Activated T-cell treated with anti-CD3 and anti-CD28 coated beads, Interleukin-2, amount 50 U/mL, for 72 hours (primary cell): ENCODE measurements around the gene FBXL13. TPM values are rescaled to one million over a fixed set of nuclear protein-coding genes. Genes with fewer than 3 reads are reported as not detected.
"Not testable (repeated sequence)": the region's sequence is repeated elsewhere in the genome, so short reads cannot be mapped to it uniquely, and the experiment has no call there.

Experiments
- ATAC-seq, 2 donors: fragments of 150-1000 bp; cut with Tn5 transposase; replicated peaks in 1 of 2; 2 replicates each; pipeline ENCODE4 v1.10.0; 2021; ENCODE audit warnings: moderate library complexity in 2 of 2, mild to moderate bottlenecking in 1 of 2
- DNase-seq, 2 donors: peaks; one replicate each; pipeline ENCODE4 v3.0.0; 2021 to 2022; ENCODE audit warnings: mixed read lengths in 1 of 2
- H3K27ac Mint-ChIP-seq: one replicate; pipeline ENCODE4 v1.8.0; 2022; ENCODE audit warnings: mild to moderate bottlenecking, moderate library complexity, mixed read lengths
- H3K27me3 Mint-ChIP-seq: one replicate; pipeline ENCODE4 v1.8.0; 2022; ENCODE audit warnings: low read depth, mixed read lengths
- H3K36me3 Mint-ChIP-seq, 2 donors: one replicate each; pipeline ENCODE4 v1.8.0; 2022; ENCODE audit warnings: mixed read lengths in 2 of 2, mild to moderate bottlenecking in 1 of 2; ENCODE audit not compliant: insufficient read depth in 2 of 2
- H3K4me1 Mint-ChIP-seq: one replicate; pipeline ENCODE4 v1.8.0; 2022; ENCODE audit warnings: low read depth, mixed read lengths
- H3K4me3 Mint-ChIP-seq, 2 donors: one replicate each; pipeline ENCODE4 v1.8.0; 2022; ENCODE audit warnings: mild to moderate bottlenecking in 2 of 2, mixed read lengths in 2 of 2, moderate library complexity in 2 of 2
- H3K9me3 Mint-ChIP-seq, 2 donors: one replicate each; pipeline ENCODE4 v1.8.0; 2022; ENCODE audit warnings: mixed read lengths in 2 of 2
- total RNA-seq, 2 donors: library from RNA; stranded (reverse); gene quantifications; one replicate each; pipeline ENCODE4 v1.2.3, GENCODE V29; 2022

FBXL13 gene
- total RNA-seq, 2 donors from 2014 or later = 1.0 to 1.1 TPM

DNA sequence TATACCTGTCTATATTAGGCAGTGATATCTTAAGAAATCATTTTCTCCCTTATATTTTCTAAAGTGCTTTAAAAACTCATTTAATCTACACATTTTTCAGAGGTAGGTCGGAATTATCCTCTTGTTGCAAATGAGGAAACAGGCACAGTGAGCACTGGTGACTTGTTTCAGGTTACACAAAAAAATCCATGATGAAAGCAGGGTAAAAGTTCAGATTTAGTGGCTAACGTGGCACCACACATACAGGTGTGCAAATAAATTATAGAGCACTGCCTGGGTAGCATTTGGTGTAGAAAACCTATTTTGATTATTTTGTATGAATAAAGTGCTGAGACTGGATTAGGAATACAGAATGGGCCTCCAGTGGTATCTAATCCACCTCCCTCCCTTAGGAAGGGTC, 26.9 kb upstream of the FBXL13 start:
- Mint-ChIP-seq H3K4me3 (no peak overlapping the region), H3K27ac (no peak overlapping the region)

DNA sequence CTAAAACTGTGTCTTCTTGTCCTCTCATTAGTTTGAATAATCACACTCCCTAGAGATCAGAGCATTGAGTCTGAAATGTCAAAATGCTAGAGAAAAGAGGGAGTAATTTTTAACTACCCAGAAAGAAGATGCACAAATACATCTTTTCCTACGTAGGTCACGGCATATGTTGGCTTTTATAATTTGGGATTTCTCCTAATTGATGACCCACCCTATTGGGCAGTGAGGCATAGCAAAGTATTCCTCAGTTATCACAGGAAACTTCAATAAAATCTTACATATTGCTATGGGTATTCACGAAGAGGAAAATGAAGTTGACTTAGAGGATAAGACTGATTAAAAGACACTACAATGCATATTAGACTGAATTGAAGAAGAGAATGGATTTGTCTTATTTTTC, 25.8 kb upstream of the FBXL13 start:
- H3K36me3 Mint-ChIP-seq = peaks cover 0 to 9% of the 10 kb centered on the region in 2 donors
- ATAC-seq (no peak), DNase-seq (no peak)
- H3K4me1 Mint-ChIP-seq = no peaks in the 10 kb centered on the region
- H3K27ac Mint-ChIP-seq = peak overlapping the region; percentile 24
- no peaks in the 10 kb centered on the region for H3K9me3 Mint-ChIP-seq
- H3K27me3 Mint-ChIP-seq = no peaks in the 10 kb centered on the region
- H3K4me3 Mint-ChIP-seq = no peak overlapping the region

More for the DNA sequence above, 26.9 kb upstream of the FBXL13 start:
- no peak for DNase-seq
- no peaks in the 10 kb centered on the region for H3K9me3 Mint-ChIP-seq
- no peaks in the 10 kb centered on the region for H3K4me1 Mint-ChIP-seq
- peaks cover 0 to 8% of the 10 kb centered on the region in 2 donors for H3K36me3 Mint-ChIP-seq
- no peaks in the 10 kb centered on the region for H3K27me3 Mint-ChIP-seq
- ATAC-seq = no peak

DNA sequence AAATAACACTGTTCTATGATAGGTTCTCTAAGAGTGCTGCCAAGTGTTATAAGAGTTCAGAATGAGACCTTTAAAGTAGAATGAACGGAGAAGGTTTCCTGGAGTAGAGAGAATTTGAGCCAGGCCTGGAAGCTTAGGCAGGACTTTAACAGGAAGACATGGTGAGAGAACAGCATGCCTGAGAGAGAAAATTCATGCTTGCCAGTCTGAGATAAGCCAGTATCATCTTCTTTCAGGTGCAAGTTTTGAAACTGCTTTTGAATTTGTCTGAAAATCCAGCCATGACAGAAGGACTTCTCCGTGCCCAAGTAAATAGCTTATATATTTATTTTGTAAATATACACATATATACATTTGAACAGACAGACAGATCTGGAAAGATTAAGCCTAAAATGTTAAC, 22.4 kb upstream of the FBXL13 start:
- no peak for ATAC-seq
- no peak overlapping the region for H3K27ac Mint-ChIP-seq
- H3K9me3 Mint-ChIP-seq = no peaks in the 10 kb centered on the region
- no peak for DNase-seq
- H3K27me3 Mint-ChIP-seq = no peaks in the 10 kb centered on the region
- H3K4me3 Mint-ChIP-seq = no peak overlapping the region
- no peaks in the 10 kb centered on the region for H3K4me1 Mint-ChIP-seq
- peaks cover 0 to 9% of the 10 kb centered on the region in 2 donors for H3K36me3 Mint-ChIP-seq

DNA sequence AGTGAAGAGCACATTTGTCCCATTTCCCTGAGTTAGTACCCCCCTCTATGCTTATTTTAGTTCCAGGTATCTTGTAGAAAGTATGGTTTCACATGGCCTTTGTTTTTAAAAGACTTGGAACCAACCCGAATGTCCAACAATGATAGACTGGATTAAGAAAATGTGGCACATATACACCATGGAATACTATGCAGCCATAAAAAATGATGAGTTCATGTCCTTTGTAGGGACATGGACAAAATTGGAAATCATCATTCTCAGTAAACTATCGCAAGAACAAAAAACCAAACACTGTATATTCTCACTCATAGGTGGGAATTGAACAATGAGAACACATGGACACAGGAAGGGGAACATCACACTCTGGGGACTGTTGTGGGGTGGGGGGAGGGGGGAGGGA, 21.0 kb upstream of the FBXL13 start:
- H3K27me3 Mint-ChIP-seq, H3K4me1 Mint-ChIP-seq, H3K4me3 Mint-ChIP-seq, H3K27ac Mint-ChIP-seq, DNase-seq, H3K9me3 Mint-ChIP-seq, ATAC-seq: not testable (repeated sequence)
- peaks cover 0 to 10% of the 10 kb centered on the region in 2 donors for H3K36me3 Mint-ChIP-seq

DNA sequence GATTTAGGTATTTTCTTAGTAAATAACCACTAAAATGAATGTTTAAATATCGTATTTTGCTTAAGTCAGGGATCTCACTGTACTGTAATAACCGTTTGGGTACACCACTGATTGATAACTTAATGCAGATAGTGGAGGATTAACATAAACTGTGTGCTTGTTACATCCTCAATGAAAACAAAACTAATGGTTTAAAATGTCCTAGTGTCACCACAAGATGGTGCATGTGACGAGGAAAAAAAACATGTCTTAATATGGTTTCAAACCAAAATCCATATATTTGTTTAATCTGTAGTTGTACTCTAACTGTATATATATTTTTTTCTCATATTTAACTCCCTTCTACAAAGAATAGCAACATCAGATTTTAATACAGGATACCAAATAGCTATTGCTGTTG, 19.5 kb upstream of the FBXL13 start:
- peak overlapping the region; percentile 46 for H3K27ac Mint-ChIP-seq
- no peak overlapping the region for H3K4me3 Mint-ChIP-seq
- H3K27me3 Mint-ChIP-seq = no peaks in the 10 kb centered on the region
- DNase-seq (no peak), ATAC-seq (no peak)
- H3K9me3 Mint-ChIP-seq = no peaks in the 10 kb centered on the region
- peaks cover 0 to 9% of the 10 kb centered on the region in 2 donors for H3K36me3 Mint-ChIP-seq
- no peaks in the 10 kb centered on the region for H3K4me1 Mint-ChIP-seq

DNA sequence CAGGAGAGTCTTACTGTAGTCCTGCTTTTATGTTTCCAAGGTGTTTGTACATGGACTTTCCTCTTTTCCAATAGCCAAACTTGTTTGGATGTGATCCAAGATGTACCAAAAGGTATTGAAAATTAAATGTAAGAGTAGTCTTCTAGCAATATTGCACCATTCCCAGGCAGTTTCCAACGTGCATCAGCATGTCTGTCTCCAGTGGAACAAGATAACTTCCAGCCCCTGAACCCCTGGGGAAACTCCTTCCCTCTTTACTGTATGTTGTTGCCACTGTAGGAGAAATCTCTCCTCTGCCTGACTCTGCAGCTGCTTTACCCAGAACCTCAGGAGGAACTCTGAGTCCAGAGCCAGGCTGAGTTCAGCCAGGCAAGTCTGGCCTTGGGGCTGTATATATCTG, 18.8 kb upstream of the FBXL13 start:
- no peak overlapping the region for H3K27ac Mint-ChIP-seq

DNA sequence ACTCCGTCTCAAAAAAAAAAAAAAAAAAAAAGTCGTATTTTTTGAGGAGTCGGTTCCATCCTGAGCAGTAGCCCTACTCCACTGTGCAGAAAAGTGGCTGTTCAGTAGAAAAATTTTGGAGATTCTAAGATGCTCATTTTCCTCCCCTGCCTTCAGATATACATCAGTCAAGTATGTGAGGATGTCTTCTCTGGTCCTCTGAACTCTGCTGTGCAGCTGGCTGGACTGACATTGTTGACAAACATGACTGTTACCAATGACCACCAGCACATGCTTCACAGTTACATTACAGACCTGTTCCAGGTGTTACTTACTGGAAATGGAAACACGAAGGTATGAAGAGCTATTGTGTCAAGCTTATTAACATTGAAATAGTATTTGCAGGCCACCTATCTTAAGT, 17.7 kb upstream of the FBXL13 start:
- not testable (repeated sequence) for H3K27ac Mint-ChIP-seq, H3K4me1 Mint-ChIP-seq, DNase-seq, H3K27me3 Mint-ChIP-seq, ATAC-seq, H3K4me3 Mint-ChIP-seq, H3K9me3 Mint-ChIP-seq
- peaks cover 0 to 14% of the 10 kb centered on the region in 2 donors for H3K36me3 Mint-ChIP-seq

More for the DNA sequence above, 18.8 kb upstream of the FBXL13 start:
- Mint-ChIP-seq H3K4me1 (no peaks in the 10 kb centered on the region), H3K36me3 (peaks cover 0 to 12% of the 10 kb centered on the region in 2 donors), H3K27me3 (no peaks in the 10 kb centered on the region), H3K4me3 (no peak overlapping the region), H3K9me3 (no peaks in the 10 kb centered on the region)
- no peak for ATAC-seq
- no peak for DNase-seq

DNA sequence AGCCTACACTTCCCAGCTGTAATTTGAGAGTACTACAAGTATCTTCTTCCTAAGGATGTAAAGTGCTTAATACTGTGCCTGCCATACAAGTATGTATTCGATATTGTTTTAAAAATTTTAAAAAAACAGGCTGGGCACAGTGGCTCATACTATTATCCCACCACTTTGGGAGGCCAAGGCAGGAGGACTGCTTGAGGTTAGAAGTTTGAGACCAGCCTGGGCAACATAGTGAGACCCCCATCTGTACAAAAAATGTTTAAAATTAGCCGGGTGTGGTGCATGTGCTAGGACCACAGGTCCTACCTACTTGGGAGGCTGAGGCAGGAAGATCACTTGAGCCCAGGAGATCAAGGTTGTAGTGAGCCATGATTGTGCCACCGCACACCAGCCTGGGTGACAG, 8.6 kb upstream of the FBXL13 start:
- no peak overlapping the region for H3K27ac Mint-ChIP-seq
- no peaks in the 10 kb centered on the region for H3K9me3 Mint-ChIP-seq
- no peak for ATAC-seq
- no peak for DNase-seq
- no peak overlapping the region for H3K4me3 Mint-ChIP-seq
- peaks cover 0 to 9% of the 10 kb centered on the region in 2 donors for H3K36me3 Mint-ChIP-seq
- H3K27me3 Mint-ChIP-seq = no peaks in the 10 kb centered on the region
- H3K4me1 Mint-ChIP-seq = peaks cover 10% of the 10 kb centered on the region

DNA sequence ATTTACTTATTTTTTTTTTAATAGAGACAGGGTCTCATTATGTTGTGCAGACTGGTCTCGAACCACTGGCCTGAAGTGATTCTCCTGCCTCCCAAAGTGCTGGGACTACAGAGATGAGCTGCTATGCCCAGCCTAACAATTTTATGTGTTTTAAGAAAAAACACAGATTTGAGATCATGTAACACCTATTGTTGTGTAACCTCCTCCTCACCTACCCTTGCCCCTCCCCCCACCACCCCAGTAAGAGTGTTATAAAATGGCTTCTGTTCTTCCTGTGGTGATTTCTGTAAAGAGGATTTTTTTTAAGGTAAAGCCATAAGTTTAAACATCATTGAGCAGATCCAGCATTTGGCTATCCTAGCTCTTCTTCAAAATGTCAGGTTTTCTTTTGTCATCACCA, 7.9 kb upstream of the FBXL13 start:
- ATAC-seq = no peak
- Mint-ChIP-seq H3K9me3 (no peaks in the 10 kb centered on the region), H3K4me1 (peaks cover 17% of the 10 kb centered on the region), H3K27ac (no peak overlapping the region), H3K4me3 (no peak overlapping the region), H3K27me3 (no peaks in the 10 kb centered on the region), H3K36me3 (peaks cover 0 to 10% of the 10 kb centered on the region in 2 donors)
- DNase-seq = no peak

DNA sequence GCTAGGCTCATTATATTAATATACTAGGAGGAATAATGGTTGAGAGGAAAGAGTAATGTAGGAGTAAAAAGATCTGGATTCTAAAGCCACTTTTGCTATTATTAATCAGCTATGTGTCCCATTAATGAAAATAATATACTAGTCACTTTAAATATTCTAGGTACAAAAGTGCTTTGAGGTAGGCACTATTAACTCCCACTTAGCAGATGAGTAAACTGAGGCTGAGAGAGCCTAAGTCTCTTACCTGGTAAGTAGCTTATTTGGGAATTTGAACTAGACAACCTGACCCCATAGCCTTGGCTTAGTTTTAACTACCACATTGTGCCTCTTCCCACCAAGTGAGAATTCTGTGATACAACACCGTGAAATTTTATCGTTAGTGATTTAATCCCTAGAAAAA, 6.3 kb upstream of the FBXL13 start:
- Mint-ChIP-seq H3K4me3 (no peak overlapping the region), H3K4me1 (peaks cover 31% of the 10 kb centered on the region), H3K9me3 (no peaks in the 10 kb centered on the region), H3K27ac (no peak overlapping the region), H3K36me3 (peaks cover 0 to 10% of the 10 kb centered on the region in 2 donors), H3K27me3 (no peaks in the 10 kb centered on the region)
- no peak for ATAC-seq
- DNase-seq = no peak

DNA sequence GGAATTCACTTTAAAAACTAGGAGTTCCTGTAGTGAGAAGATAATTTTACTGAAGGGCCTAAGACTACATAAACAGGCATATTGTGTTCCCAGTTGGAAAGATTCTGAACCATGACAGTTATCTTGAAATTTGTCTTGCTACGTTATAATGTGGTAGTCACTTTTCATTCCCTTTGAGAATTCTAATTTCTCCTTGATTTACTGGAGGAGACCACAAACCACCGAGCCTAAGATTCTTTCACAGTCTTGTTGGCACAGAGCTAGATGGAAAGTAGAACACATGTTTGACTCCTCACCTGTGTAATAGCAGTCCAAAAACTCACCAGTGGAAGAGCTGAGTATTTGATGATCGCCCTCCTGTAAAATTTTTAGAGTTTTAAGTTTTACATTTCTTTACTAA, 5.2 kb upstream of the FBXL13 start:
- Mint-ChIP-seq H3K9me3 (no peaks in the 10 kb centered on the region), H3K4me1 (peaks cover 36% of the 10 kb centered on the region), H3K27ac (no peak overlapping the region), H3K36me3 (peaks cover 0 to 8% of the 10 kb centered on the region in 2 donors), H3K4me3 (no peak overlapping the region), H3K27me3 (no peaks in the 10 kb centered on the region)
- DNase-seq = no peak
- ATAC-seq = no peak

DNA sequence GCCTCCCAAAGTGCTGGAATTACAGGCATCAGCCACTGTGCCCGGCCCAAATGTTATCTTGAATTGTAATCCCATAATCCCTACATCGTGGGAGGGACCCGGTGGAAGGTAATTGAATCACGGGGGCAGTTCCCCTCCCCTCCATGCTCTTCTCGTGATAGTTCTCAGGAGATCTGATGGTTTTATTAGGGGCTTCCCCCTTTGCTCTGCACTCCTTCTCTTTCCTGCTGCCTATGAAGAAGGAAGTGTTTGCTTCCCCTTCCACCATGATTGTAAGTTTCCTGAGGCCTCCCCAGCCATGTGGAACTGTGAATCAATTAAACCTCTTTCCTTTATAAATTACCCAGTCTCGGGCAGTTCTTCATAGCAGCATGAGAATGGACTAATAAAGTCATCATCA, 3.6 kb upstream of the FBXL13 start:
- H3K27me3 Mint-ChIP-seq, DNase-seq, ATAC-seq, H3K36me3 Mint-ChIP-seq, H3K4me3 Mint-ChIP-seq, H3K9me3 Mint-ChIP-seq: not testable (repeated sequence)
- peaks cover 45% of the 10 kb centered on the region for H3K4me1 Mint-ChIP-seq
- peak overlapping the region; percentile 66 for H3K27ac Mint-ChIP-seq

DNA sequence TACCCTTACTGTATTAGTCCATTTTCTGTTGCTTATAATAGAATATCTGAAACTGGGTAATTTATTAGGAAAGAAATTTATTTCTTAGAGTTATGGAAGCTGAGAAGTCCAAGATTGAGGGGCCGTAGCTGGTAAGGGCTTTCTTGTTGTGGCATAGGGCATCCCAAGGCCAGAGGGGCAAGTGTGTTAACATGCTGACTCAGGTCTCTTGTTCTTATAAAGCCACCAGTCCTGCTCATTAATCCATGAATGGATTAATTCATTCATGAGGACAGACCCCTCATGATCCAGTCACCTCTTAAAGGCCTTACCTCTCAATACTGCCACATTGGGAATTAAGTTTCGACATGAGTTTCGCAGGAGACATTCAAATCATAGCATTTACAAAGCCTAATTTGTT, 2.7 kb upstream of the FBXL13 start:
- Mint-ChIP-seq H3K4me1 (peaks cover 45% of the 10 kb centered on the region), H3K27ac (peak overlapping the region; percentile 35), H3K4me3 (no peak overlapping the region), H3K27me3 (no peaks in the 10 kb centered on the region), H3K36me3 (peaks cover 0 to 5% of the 10 kb centered on the region in 2 donors), H3K9me3 (no peaks in the 10 kb centered on the region)
- ATAC-seq (no peak), DNase-seq (no peak)

DNA sequence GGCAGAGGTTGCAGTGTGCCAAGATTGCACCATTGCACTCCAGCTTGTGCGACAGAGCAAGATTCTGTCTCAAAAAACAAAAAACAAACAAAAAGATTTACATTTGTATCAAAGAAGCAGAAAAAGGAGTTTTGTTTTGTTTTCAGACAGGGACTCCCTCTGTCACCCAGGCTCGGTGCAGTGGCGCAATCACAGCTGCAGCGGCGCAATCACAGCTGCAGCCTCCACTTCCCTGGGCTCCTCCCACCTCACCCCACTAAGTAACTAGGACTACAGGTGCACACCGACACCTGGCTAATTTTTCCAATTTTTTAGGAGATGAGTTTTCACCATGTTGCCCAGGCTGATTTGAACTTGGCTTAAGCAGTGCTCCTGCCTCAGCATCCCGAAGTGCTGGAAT, 2.2 kb upstream of the FBXL13 start:
- no peaks in the 10 kb centered on the region for H3K9me3 Mint-ChIP-seq
- no peak overlapping the region for H3K27ac Mint-ChIP-seq
- ATAC-seq = no peak
- peak overlapping the region in 1 of 2 donors; percentile 94 for H3K4me3 Mint-ChIP-seq
- no peaks in the 10 kb centered on the region for H3K27me3 Mint-ChIP-seq
- peaks cover 0 to 5% of the 10 kb centered on the region in 2 donors for H3K36me3 Mint-ChIP-seq
- no peak for DNase-seq
- H3K4me1 Mint-ChIP-seq = peaks cover 45% of the 10 kb centered on the region
